ENCODE data around the gene SRRM2.

The SRRM2 gene

GRCh38 chr16:2742323-2743006 is 10.0 kb upstream of the SRRM2 start:
- H3K27ac ChIP-seq: no peak overlapping the region
- no peak for TF ChIP-seq CTCF (conservative IDR thresholded peaks at IDR 0.05)

- TF ChIP-seq CTCF (conservative IDR thresholded peaks at IDR 0.05): no peak
- H3K27ac ChIP-seq: no peak overlapping the region
These were observed 9.2 kb upstream of the SRRM2 start for GRCh38 chr16:2743007-2743810.

GRCh38 chr16:2744711-2745110 is 7.7 kb upstream of the SRRM2 start:
- TF ChIP-seq CTCF (conservative IDR thresholded peaks at IDR 0.05): no peak
- H3K27ac ChIP-seq: no peak overlapping the region

DNA sequence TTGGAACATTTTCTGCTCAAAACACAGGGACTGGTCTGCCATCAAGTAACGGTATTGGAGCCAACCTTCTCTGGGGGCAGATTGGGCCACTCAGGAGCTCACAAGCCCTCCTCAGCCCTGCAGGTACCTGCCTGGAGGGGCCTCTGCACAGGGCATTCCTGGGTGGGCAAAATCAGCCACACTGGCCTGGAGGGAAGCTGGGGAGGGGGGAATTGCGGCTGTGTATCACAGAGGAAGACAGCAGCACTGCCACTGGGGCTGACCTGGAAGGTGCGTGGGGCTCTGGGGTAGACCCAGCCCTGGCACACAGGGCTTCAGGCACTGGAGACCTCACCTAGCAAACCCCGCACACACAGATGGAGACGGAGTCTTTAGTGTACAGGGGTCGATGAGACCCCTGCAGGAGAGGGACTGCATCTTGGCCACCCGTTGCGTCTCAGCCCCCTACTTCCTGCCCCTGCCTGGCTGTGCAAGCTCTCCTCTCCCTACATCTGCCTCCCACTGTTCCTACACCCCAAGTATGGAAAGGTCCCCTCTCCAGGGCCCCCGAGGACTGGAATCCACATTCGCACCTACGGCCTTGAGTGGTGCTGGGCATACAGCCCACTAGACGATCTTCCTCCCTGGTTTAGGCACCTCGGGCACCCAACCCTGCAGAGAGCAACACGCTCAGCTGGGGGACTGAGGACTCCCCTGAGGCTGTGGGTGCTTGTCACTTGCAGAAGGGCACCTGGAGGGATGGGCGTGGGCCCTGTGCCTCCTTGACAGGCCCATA is 7.1 kb upstream of the SRRM2 start:
- no peak for TF ChIP-seq CTCF (conservative IDR thresholded peaks at IDR 0.05)
- H3K27ac ChIP-seq: no peak overlapping the region

GRCh38 chr16:2745961-2746360 is 6.5 kb upstream of the SRRM2 start:
- H3K27ac ChIP-seq: no peak overlapping the region
- no peak for TF ChIP-seq CTCF (conservative IDR thresholded peaks at IDR 0.05)

GRCh38 chr16:2748757-2749455 is 3.5 kb upstream of the SRRM2 start:
- no peak overlapping the region for H3K27ac ChIP-seq
- no peak for TF ChIP-seq CTCF (conservative IDR thresholded peaks at IDR 0.05)

Data from VCaP (cell line).